T-helper 1 cell treated with Interleukin-12 subunit alpha and Interleukin-12 subunit beta and Interleukin-4 antibody, amounts not matched to agents 30 ng/mL and 1 ng/mL, for 36 hours (primary cell): ENCODE results near the gene TMED10. TPM values are rescaled to one million over a fixed set of nuclear protein-coding genes. Genes with fewer than 3 reads are reported as not detected.

Experiments used
- intact Hi-C: fragments of 100-400 bp; cut with micrococcal nuclease; formaldehyde crosslinking; loops from one replicate; pipeline ENCODE4 v1.15.1; 2024
- total RNA-seq: library from RNA; stranded (reverse); gene quantifications from 2 replicates; pipeline ENCODE4 v1.2.3, GENCODE V29; 2022

The TMED10 gene
- total RNA-seq, 1 donor from 2014 or later = 238 TPM

- intact Hi-C loops = no loop called here
Measured at GRCh38 chr14:75092698-75093097, 83.7 kb downstream of the TMED10 start.

GRCh38 chr14:75091251-75091650 is 85.2 kb downstream of the TMED10 start:
- intact Hi-C loops = no loop called here

- intact Hi-C loops = no loop called here
Measured at GRCh38 chr14:75090353-75090752, 86.1 kb downstream of the TMED10 start.

GRCh38 chr14:75088566-75089373 is 87.6 kb downstream of the TMED10 start:
- intact Hi-C loops = loop anchor here (1.0 kb wide), 5 partner anchors 142 to 479 kb away; no protein-coding TSS in a partner anchor

GRCh38 chr14:75088153-75088552 is 88.3 kb downstream of the TMED10 start:
- intact Hi-C loops = loop anchor here (1.0 kb wide), 5 partner anchors 142 to 479 kb away; no protein-coding TSS in a partner anchor

GRCh38 chr14:75084513-75084912 is 91.9 kb downstream of the TMED10 start:
- intact Hi-C loops = no loop called here

- intact Hi-C loops = no loop called here
Measured at GRCh38 chr14:75083271-75083670, 93.1 kb downstream of the TMED10 start.

GRCh38 chr14:75081660-75082229 is 94.7 kb downstream of the TMED10 start:
- intact Hi-C loops = no loop called here

Other genes starting within 250 kb of the TMED10 start
- gene PGF, start 221.0 kb downstream of the TMED10 start, total RNA-seq = 0.20 and 0.29 TPM in 2 replicates
- gene EIF2B2, start 173.7 kb downstream of the TMED10 start, total RNA-seq = 45.0 and 50.6 TPM in 2 replicates
- gene MLH3, start 125.1 kb downstream of the TMED10 start, total RNA-seq = 18.3 and 20.2 TPM in 2 replicates
- 34.4 and 35.0 TPM in 2 replicates for gene ACYP1, start 112.6 kb downstream of the TMED10 start, total RNA-seq
- gene ZC2HC1C, start 107.0 kb downstream of the TMED10 start, total RNA-seq = 0.98 and 1.3 TPM in 2 replicates
- 81.3 and 83.5 TPM in 2 replicates for gene NEK9, start 49.6 kb downstream of the TMED10 start, total RNA-seq
- 12.7 and 15.5 TPM in 2 replicates for gene FOS, start 102.2 kb upstream of the TMED10 start, total RNA-seq